HCEC 1CT (cell line): ENCODE measurements around the gene ALG1.
"Not testable (repeated sequence)": the region's sequence is repeated elsewhere in the genome, so short reads cannot be mapped to it uniquely, and the experiment has no call there.

ENCODE experiments used
- DNase-seq: peaks from one replicate; pipeline ENCODE4 v3.0.0-alpha.2; 2017

The ALG1 gene

GRCh38 chr16:5071681-5072333, at the start of gene ALG1:
Gene ALG1, plus strand, starts transcription at chr16:5071843. Its CDS starts 7 bp downstream, at chr16:5071850.
- DNase-seq = peak; percentile 82

GRCh38 chr16:5022521-5022920, 49.1 kb upstream of the ALG1 start:
- no peak for DNase-seq

- peak; percentile 50 for DNase-seq
Measured at GRCh38 chr16:5024632-5025031, 47.0 kb upstream of the ALG1 start.

- DNase-seq = no peak
Measured at GRCh38 chr16:5025171-5025632, 46.4 kb upstream of the ALG1 start.

- no peak for DNase-seq
Measured at GRCh38 chr16:5026664-5027063, 45.0 kb upstream of the ALG1 start.

GRCh38 chr16:5027086-5027485, 44.6 kb upstream of the ALG1 start:
- DNase-seq = no peak

GRCh38 chr16:5027575-5028235, 43.9 kb upstream of the ALG1 start:
- no peak for DNase-seq

- no peak for DNase-seq
Measured at GRCh38 chr16:5028950-5029475, 42.6 kb upstream of the ALG1 start.

- no peak for DNase-seq
Measured at GRCh38 chr16:5030251-5030870, 41.3 kb upstream of the ALG1 start.

GRCh38 chr16:5031601-5032000, 40.0 kb upstream of the ALG1 start:
- no peak for DNase-seq

GRCh38 chr16:5032748-5033167, 38.9 kb upstream of the ALG1 start:
- no peak for DNase-seq

GRCh38 chr16:5033256-5034166, 38.1 kb upstream of the ALG1 start, which contains the start of gene NAGPA:
Gene NAGPA, minus strand, starts transcription at chr16:5033935. Its CDS starts 21 bp downstream, at chr16:5033914.
- DNase-seq = peak; percentile 73

- DNase-seq = no peak
Measured at GRCh38 chr16:5034167-5034523, 37.5 kb upstream of the ALG1 start.

GRCh38 chr16:5035909-5036227, 35.8 kb upstream of the ALG1 start:
- DNase-seq = no peak

- no peak for DNase-seq
Measured at GRCh38 chr16:5036228-5037156, 35.2 kb upstream of the ALG1 start.

- DNase-seq = no peak
Measured at GRCh38 chr16:5040451-5040850, 31.2 kb upstream of the ALG1 start.

- DNase-seq = peak; percentile 59
Measured at GRCh38 chr16:5041600-5042133, 30.0 kb upstream of the ALG1 start.

- DNase-seq = no peak
Measured at GRCh38 chr16:5042574-5043171, 29.0 kb upstream of the ALG1 start.

GRCh38 chr16:5044011-5044540, 27.6 kb upstream of the ALG1 start:
- no peak for DNase-seq

GRCh38 chr16:5044581-5044980, 27.1 kb upstream of the ALG1 start:
- DNase-seq = not testable (repeated sequence)
